SU-DHL-6 (cell line): Measurements from ENCODE around the gene RNF114.

ENCODE experiments used
- CTCF ChIP-seq: fragments of 200-600 bp; sonication (generic); IDR thresholded peaks from one replicate; pipeline ENCODE4 v1.5.1; 2017; ENCODE audit warnings: antibody characterized with exemption, mild to moderate bottlenecking, low read length, moderate library complexity; ENCODE audit not compliant: insufficient read depth, poor library complexity, severe bottlenecking
- EZH2phosphoT487 ChIP-seq: fragments of 200-600 bp; sonication (generic), shearing (Covaris generic); conservative IDR thresholded peaks from 2 replicates; pipeline ENCODE4 v1.6.1; 2018; ENCODE audit warnings: mild to moderate bottlenecking, antibody characterized with exemption, low read length, moderate library complexity, mixed read lengths

GRCh38 chr20:49938173-49939163 is 2.3 kb downstream of the RNF114 start:
- no peak for TF ChIP-seq CTCF
- TF ChIP-seq EZH2phosphoT487, result no peak
